B cell (primary cell): ENCODE results near the gene TAS2R60. TPM values are rescaled to one million over a fixed set of nuclear protein-coding genes. Genes with fewer than 3 reads are reported as not detected.
"Not testable (repeated sequence)": the region's sequence is repeated elsewhere in the genome, so short reads cannot be mapped to it uniquely, and the experiment has no call there.

Experiments used
- ATAC-seq: fragments of 200-7000 bp; cut with Tn5 transposase; one replicate; pipeline ENCODE4 v1.10.0; 2021; ENCODE audit warnings: low read depth, mild to moderate bottlenecking, moderate number of reproducible peaks, moderate library complexity
- CTCF ChIA-PET: fragments of 350-600 bp; sonication (Branson Sonifier 250); formaldehyde crosslinking; loops from one replicate; lab custom pipeline; 2021; ENCODE audit warnings: antibody characterized with exemption, inconsistent platforms; lab: Charles Lee
- POLR2A ChIA-PET: fragments of 350-600 bp; sonication (Branson Sonifier 250); formaldehyde crosslinking; loops from one replicate; lab custom pipeline; 2021; ENCODE audit warnings: antibody characterized with exemption; lab: Charles Lee
- DNase-seq: peaks from one replicate; pipeline ENCODE4 v3.0.0; 2013
- H2AFZ ChIP-seq: 2 replicates; pipeline ENCODE4 v1.6.1; 2012; ENCODE audit warnings: mild to moderate bottlenecking, low read depth, low read length; ENCODE audit not compliant: insufficient read depth, poor library complexity, severe bottlenecking
- H3K27ac ChIP-seq, 2 donors: 1 replicate in 1 of 2; 2 replicates in 1 of 2; pipeline ENCODE4 v1.5.1; 2012 to 2013; ENCODE audit warnings: low read length in 2 of 2, mild to moderate bottlenecking in 2 of 2, moderate library complexity in 1 of 2
- H3K27me3 ChIP-seq, 4 experiments: fragments of 200-600 bp in 1 of 4; sonication (generic) in 1 of 4; replicated peaks in 1 of 4; 1 replicate in 2 of 4; 2 replicates in 2 of 4; pipeline versions ENCODE4 v1.6.1 to v1.7.0; 2013 to 2016; ENCODE audit warnings: low read length in 3 of 4, mild to moderate bottlenecking in 2 of 4, mixed read lengths in 1 of 4, moderate library complexity in 1 of 4; ENCODE audit not compliant: insufficient read depth in 4 of 4, control insufficient read depth in 3 of 4; ENCODE audit errors: control extremely low read depth in 1 of 4
- H3K36me3 ChIP-seq, 2 experiments: replicated peaks in 1 of 2; 1 replicate in 1 of 2; 2 replicates in 1 of 2; pipeline versions ENCODE4 v1.6.1 to v1.7.1; 2013; ENCODE audit warnings: low read length in 1 of 2; ENCODE audit not compliant: insufficient read depth in 2 of 2, control insufficient read depth in 1 of 2; ENCODE audit errors: control extremely low read depth in 1 of 2, extremely low read depth in 1 of 2
- H3K4me1 ChIP-seq, 2 donors: fragments of 200-600 bp in 1 of 2; sonication (generic) in 1 of 2; 1 replicate in 1 of 2; 2 replicates in 1 of 2; pipeline versions ENCODE4 v1.5.1 to v1.6.1; 2013 to 2017; ENCODE audit warnings: low read length in 2 of 2; ENCODE audit not compliant: control insufficient read depth in 2 of 2, insufficient read depth in 2 of 2
- H3K4me2 ChIP-seq: replicated peaks from 2 replicates; pipeline ENCODE3; 2012; ENCODE audit warnings: mild to moderate bottlenecking, low read depth, low read length; ENCODE audit not compliant: poor library complexity, severe bottlenecking
- H3K4me3 ChIP-seq, 5 experiments: fragments of 200-600 bp in 1 of 5; sonication (generic) in 1 of 5; 1 replicate in 3 of 5; 2 replicates in 2 of 5; pipeline versions ENCODE4 v1.5.1 to v1.7.0; 2011 to 2016; ENCODE audit warnings: low read length in 4 of 5, mild to moderate bottlenecking in 4 of 5, low read depth in 2 of 5, control low read depth in 1 of 5, moderate library complexity in 1 of 5; ENCODE audit not compliant: insufficient read depth in 1 of 5; ENCODE audit errors: control extremely low read depth in 1 of 5, extremely low read depth in 1 of 5
- H3K79me2 ChIP-seq: fragments of 200-600 bp; sonication (generic); one replicate; pipeline ENCODE4 v1.6.0; 2016; ENCODE audit warnings: low read length; ENCODE audit not compliant: control insufficient read depth, insufficient read depth
- H3K9ac ChIP-seq: fragments of 200-600 bp; sonication (generic); 2 replicates; pipeline ENCODE4 v1.6.1; 2017; ENCODE audit warnings: mild to moderate bottlenecking, low read length, moderate library complexity
- H3K9me3 ChIP-seq, 3 donors: one replicate each; pipeline versions ENCODE4 v1.6.1 to v1.7.1; 2013; ENCODE audit warnings: low read length in 2 of 3; ENCODE audit not compliant: control insufficient read depth in 2 of 3, insufficient read depth in 1 of 3; ENCODE audit errors: control extremely low read depth in 1 of 3
- H4K20me1 ChIP-seq: 2 replicates; pipeline ENCODE4 v1.6.0; 2012; ENCODE audit warnings: mild to moderate bottlenecking, low read length; ENCODE audit not compliant: insufficient read depth, control insufficient read depth, poor library complexity, severe bottlenecking
- H3K27ac Mint-ChIP-seq: one replicate; pipeline ENCODE4 v1.8.0; 2021; ENCODE audit warnings: mixed read lengths
- H3K27me3 Mint-ChIP-seq: one replicate; pipeline ENCODE4 v1.8.0; 2021; ENCODE audit warnings: mixed read lengths
- H3K4me1 Mint-ChIP-seq: one replicate; pipeline ENCODE4 v1.8.0; 2021; ENCODE audit warnings: mixed read lengths
- H3K4me3 Mint-ChIP-seq: one replicate; pipeline ENCODE4 v1.8.0; 2021; ENCODE audit warnings: mixed read lengths
- H3K9me3 Mint-ChIP-seq: one replicate; pipeline ENCODE4 v1.8.0; 2022; ENCODE audit warnings: mixed read lengths; ENCODE audit not compliant: insufficient read depth
- EZH2 ChIP-seq: IDR thresholded peaks from 2 replicates; pipeline ENCODE4 v1.6.1; 2012; ENCODE audit warnings: borderline replicate concordance, low read depth, mild to moderate bottlenecking, moderate library complexity, low read length; ENCODE audit not compliant: insufficient read depth, poor library complexity, severe bottlenecking
- WGBS: methylation state at CpG from one replicate; pipeline ENCODE4 v1.1.5; 2013; ENCODE audit warnings: missing lambda C conversion rate; ENCODE audit not compliant: insufficient coverage; 5-methylcytosine and 5-hydroxymethylcytosine counted together
- intact Hi-C: fragments of 100-400 bp; cut with micrococcal nuclease; formaldehyde crosslinking; loops from one replicate; pipeline ENCODE4 v1.10.0; 2022
- polyA plus RNA-seq: library from polyadenylated mRNA; depleted of rRNA; stranded (reverse); fragments of >200 nt; gene quantifications from 2 replicates; pipeline ENCODE4 v1.2.3, GENCODE V29; 2012
- total RNA-seq, 2 donors: library from RNA; stranded (reverse); fragments of 120-200 nt in 1 of 2; gene quantifications; 1 replicate in 1 of 2; 2 replicates in 1 of 2; pipeline versions ENCODE4 v1.2.3 to v1.2.4, GENCODE V29; 2013 to 2022
- TF ChIP-seq, protein P1 (sequence below): fragments of 200-600 bp; IDR thresholded peaks from one replicate; pipeline ENCODE4 v1.8.0; 2022; ENCODE audit warnings: antibody characterized with exemption, mild to moderate bottlenecking

Gene TAS2R60
- total and polyA plus RNA-seq, 2 donors (not counting 1 experiment from before 2014, with no cell fraction given): not detected

DNA sequence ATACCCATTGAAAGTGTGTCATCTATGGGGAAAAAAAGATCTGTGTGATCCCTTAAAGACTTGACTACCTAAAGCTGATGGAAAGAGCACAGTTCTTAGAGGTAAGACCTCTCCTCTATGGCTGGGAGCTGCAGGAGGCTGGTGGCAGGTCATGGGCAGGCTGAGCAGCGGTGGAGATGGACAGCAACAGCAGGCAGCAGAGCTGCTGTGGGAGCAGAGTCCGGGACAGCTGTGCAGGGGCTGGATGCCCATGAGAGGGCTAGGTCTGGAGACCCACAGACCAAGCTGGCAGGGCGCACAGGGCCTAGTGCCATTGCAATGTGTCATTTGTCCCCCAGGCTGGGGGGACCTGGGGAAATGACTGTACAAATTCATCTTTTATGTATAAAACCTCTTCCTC is 21.2 kb upstream of the TAS2R60 start:
- Mint-ChIP-seq H3K4me3 (no peak overlapping the region), H3K27me3 (peaks cover 18% of the 10 kb centered on the region), H3K4me1 (peaks cover 3% of the 10 kb centered on the region), H3K27ac (no peak overlapping the region), H3K9me3 (no peaks in the 10 kb centered on the region)
- H3K27ac ChIP-seq: no peak overlapping the region
- no peak overlapping the region for H3K4me2 ChIP-seq
- TF ChIP-seq, protein P1, sequence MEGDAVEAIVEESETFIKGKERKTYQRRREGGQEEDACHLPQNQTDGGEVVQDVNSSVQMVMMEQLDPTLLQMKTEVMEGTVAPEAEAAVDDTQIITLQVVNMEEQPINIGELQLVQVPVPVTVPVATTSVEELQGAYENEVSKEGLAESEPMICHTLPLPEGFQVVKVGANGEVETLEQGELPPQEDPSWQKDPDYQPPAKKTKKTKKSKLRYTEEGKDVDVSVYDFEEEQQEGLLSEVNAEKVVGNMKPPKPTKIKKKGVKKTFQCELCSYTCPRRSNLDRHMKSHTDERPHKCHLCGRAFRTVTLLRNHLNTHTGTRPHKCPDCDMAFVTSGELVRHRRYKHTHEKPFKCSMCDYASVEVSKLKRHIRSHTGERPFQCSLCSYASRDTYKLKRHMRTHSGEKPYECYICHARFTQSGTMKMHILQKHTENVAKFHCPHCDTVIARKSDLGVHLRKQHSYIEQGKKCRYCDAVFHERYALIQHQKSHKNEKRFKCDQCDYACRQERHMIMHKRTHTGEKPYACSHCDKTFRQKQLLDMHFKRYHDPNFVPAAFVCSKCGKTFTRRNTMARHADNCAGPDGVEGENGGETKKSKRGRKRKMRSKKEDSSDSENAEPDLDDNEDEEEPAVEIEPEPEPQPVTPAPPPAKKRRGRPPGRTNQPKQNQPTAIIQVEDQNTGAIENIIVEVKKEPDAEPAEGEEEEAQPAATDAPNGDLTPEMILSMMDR: no peak
- TF ChIP-seq EZH2: no peak
- H3K27me3 ChIP-seq: peaks cover 0 to 4% (median 1%) of the 10 kb centered on the region in 4 experiments
- CTCF ChIA-PET: interaction anchor here (1.3 to 3.0 kb wide), 2 partner anchors 13 to 182 kb away, joined by 4 to 16 read pairs; no protein-coding TSS in a partner anchor
- POLR2A ChIA-PET: no interaction called here
- H3K79me2 ChIP-seq: no peaks in the 10 kb centered on the region
- WGBS: 79% methylated on average over 2 of the region's 3 CpGs
- no peak overlapping the region for H2AFZ ChIP-seq
- H4K20me1 ChIP-seq: no peaks in the 10 kb centered on the region
- no peak overlapping the region for H3K4me3 ChIP-seq
- ATAC-seq (no peak), DNase-seq (no peak)
- H3K9ac ChIP-seq: no peak overlapping the region
- peaks cover 0 to 3% of the 10 kb centered on the region in 2 donors for H3K4me1 ChIP-seq
- no peaks in the 10 kb centered on the region for H3K36me3 ChIP-seq
- intact Hi-C loops: no loop called here
- H3K9me3 ChIP-seq: no peaks in the 10 kb centered on the region

DNA sequence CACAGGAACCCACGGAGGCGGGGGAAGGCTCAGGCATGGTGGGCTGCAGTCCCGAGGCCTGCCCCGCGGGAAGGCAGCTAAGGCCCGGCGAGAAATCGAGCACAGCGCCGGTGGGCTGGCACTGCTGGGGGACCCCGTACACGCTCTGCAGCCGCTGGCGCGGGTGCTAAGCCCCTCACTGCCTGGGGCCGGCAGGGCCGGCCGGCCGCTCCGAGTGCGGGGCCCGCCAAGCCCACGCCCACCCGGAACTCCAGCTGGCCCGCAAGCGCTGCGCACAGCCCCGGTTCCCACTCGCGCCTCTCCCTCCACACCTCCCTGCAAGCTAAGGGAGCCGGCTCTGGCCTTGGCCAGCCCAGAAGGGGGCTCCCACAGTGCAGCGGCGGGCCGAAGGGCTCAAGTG is 18.8 kb upstream of the TAS2R60 start:
- H3K4me1 ChIP-seq, POLR2A ChIA-PET, H4K20me1 ChIP-seq, DNase-seq, H3K9me3 ChIP-seq, H3K9me3 Mint-ChIP-seq, ATAC-seq, H3K4me3 Mint-ChIP-seq, H3K4me3 ChIP-seq, H3K27me3 ChIP-seq, H3K4me1 Mint-ChIP-seq, H2AFZ ChIP-seq, intact Hi-C loops, H3K27ac ChIP-seq, H3K36me3 ChIP-seq, H3K9ac ChIP-seq, H3K27me3 Mint-ChIP-seq, H3K27ac Mint-ChIP-seq, H3K4me2 ChIP-seq, H3K79me2 ChIP-seq: not testable (repeated sequence)
- 98% methylated on average over 21 of the region's 34 CpGs for WGBS
- CTCF ChIA-PET: interaction anchor here (0.8 to 3.0 kb wide), 3 partner anchors 9 to 185 kb away, joined by 3 to 16 read pairs (median 5); no protein-coding TSS in a partner anchor
